ENCODE measurements around the gene ZNF556.
"Not testable (repeated sequence)": the region's sequence is repeated elsewhere in the genome, so short reads cannot be mapped to it uniquely, and the experiment has no call there.

The ZNF556 gene

GRCh38 chr19:2854849-2855248, 12.3 kb upstream of the ZNF556 start:
- no peak for DNase-seq

GRCh38 chr19:2856457-2857050, 10.6 kb upstream of the ZNF556 start:
- no peak for DNase-seq

GRCh38 chr19:2858864-2859263, 8.3 kb upstream of the ZNF556 start:
- no peak for DNase-seq

- DNase-seq, result no peak
Observed at GRCh38 chr19:2863816-2864215, 3.3 kb upstream of the ZNF556 start.

- no peak for DNase-seq
Observed at GRCh38 chr19:2865334-2866100, 1.6 kb upstream of the ZNF556 start.

GRCh38 chr19:2866495-2867024, 575 bp upstream of the ZNF556 start:
- no peak for DNase-seq

GRCh38 chr19:2869618-2870017, 2.5 kb downstream of the ZNF556 start:
- no peak for DNase-seq

- not testable (repeated sequence) for DNase-seq
Observed at GRCh38 chr19:2872175-2872574, 5.0 kb downstream of the ZNF556 start.

GRCh38 chr19:2877398-2878331, 10.5 kb downstream of the ZNF556 start:
- DNase-seq, result no peak

- DNase-seq, result no peak
Observed at GRCh38 chr19:2883686-2884439, 16.7 kb downstream of the ZNF556 start.

GRCh38 chr19:2885736-2886135, 18.6 kb downstream of the ZNF556 start:
- no peak for DNase-seq

GRCh38 chr19:2887391-2887914, 20.3 kb downstream of the ZNF556 start:
- DNase-seq, result peak; percentile 16 to 35

- no peak for DNase-seq
Observed at GRCh38 chr19:2888731-2889224, 21.6 kb downstream of the ZNF556 start.

- DNase-seq, result not testable (repeated sequence)
Observed at GRCh38 chr19:2890531-2890930, 23.4 kb downstream of the ZNF556 start.

- no peak for DNase-seq
Observed at GRCh38 chr19:2896694-2897093, 29.6 kb downstream of the ZNF556 start.

GRCh38 chr19:2900296-2901252, 33.4 kb downstream of the ZNF556 start, which contains the start of gene ZNF57:
Gene ZNF57, plus strand, starts transcription at chr19:2900928. Its CDS starts 118 bp downstream, at chr19:2901046.
- peak; percentile 96 to 100 for DNase-seq

GRCh38 chr19:2902590-2903218, 35.6 kb downstream of the ZNF556 start:
- no peak for DNase-seq

GRCh38 chr19:2903326-2903725, 36.2 kb downstream of the ZNF556 start:
- not testable (repeated sequence) for DNase-seq

GRCh38 chr19:2905918-2906519, 38.9 kb downstream of the ZNF556 start:
- no peak for DNase-seq
